Measurements from ENCODE around the gene IMMP2L. TPM values are rescaled to one million over a fixed set of nuclear protein-coding genes. Genes with fewer than 3 reads are reported as not detected.

Gene IMMP2L
- total and polyA plus RNA-seq, 2 of the 13 experiments (the other 11 are each of a cell fraction or from before 2014, with no cell fraction given), result 7.8 to 16.9 TPM

GRCh38 chr7:111029574-111030251 lies 532.6 kb downstream of the IMMP2L start:
- TF ChIP-seq ZNF773 (CRISPR knock-in tag; IDR thresholded peaks at IDR 0.05; ENCODE audit: borderline replicate concordance), result no peak
- TF ChIP-seq NFAT5 (CRISPR knock-in tag; IDR thresholded peaks at IDR 0.05), result no peak
- TF ChIP-seq MAFG (CRISPR knock-in tag; IDR thresholded peaks at IDR 0.05), result no peak
- 0 out of 2 replicates have a peak, but pooled peaks have one; percentile 39 for TF ChIP-seq YEATS4 (CRISPR knock-in tag; IDR thresholded peaks at IDR 0.05; ENCODE audit: borderline replicate concordance)
- peak; percentile 68; the same call in 1 of the 2 replicates for TF ChIP-seq ZNF800 (CRISPR knock-in tag; IDR thresholded peaks at IDR 0.05)
- peak; percentile 2 for TF ChIP-seq ASH2L (IDR thresholded peaks at IDR 0.05; ENCODE audit: insufficient read length, low read depth, low read length)
- 0 out of 2 replicates have a peak, but pooled peaks have one; percentile 30 for TF ChIP-seq HOXA5 (CRISPR knock-in tag; IDR thresholded peaks at IDR 0.05)
- TF ChIP-seq SATB2 (CRISPR knock-in tag; IDR thresholded peaks at IDR 0.05), result no peak
- TF ChIP-seq RXRB (CRISPR knock-in tag; IDR thresholded peaks at IDR 0.05; ENCODE audit: borderline replicate concordance), result no peak
- TF ChIP-seq ZBTB7B (CRISPR knock-in tag; IDR thresholded peaks at IDR 0.05), result no peak
- TF ChIP-seq ZBTB1 (CRISPR knock-in tag; IDR thresholded peaks at IDR 0.05; ENCODE audit: borderline replicate concordance), result no peak
- TF ChIP-seq JARID2 (CRISPR knock-in tag; IDR thresholded peaks at IDR 0.05; ENCODE audit: insufficient replicate concordance), result no peak
- no peaks in the 10 kb centered on the region for H3K27me3 ChIP-seq (ENCODE audit: control insufficient read depth in 1 of 2, insufficient read depth in 2 of 2, low read length in 2 of 2)
- ChIA-PET CTCF (ENCODE audit: low intra/inter-chr PET ratio, low total read pairs) (no interaction called here), POLR2A (interaction anchor here (1.1 kb wide), 1 partner anchor 13 kb away, joined by 5 read pairs; no protein-coding TSS in a partner anchor)
- intact Hi-C loops (cut with micrococcal nuclease; ENCODE audit: unreplicated experiment), result loop anchor here (2.0 to 10.0 kb wide), 4 partner anchors 17 to 1367 kb away; no protein-coding TSS in a partner anchor
- ATAC-seq (no peak), FAIRE-seq (peak; percentile 61), DNase-seq (ENCODE audit: low spot score) (peak; percentile 20)
- no peaks in the 10 kb centered on the region for H3K36me3 ChIP-seq (replicated peaks in 1 of 2; ENCODE audit: control insufficient read depth in 1 of 2, insufficient read depth in 2 of 2, low read length in 2 of 2)
- H3K4me3 ChIP-seq (replicated peaks in 1 of 3; ENCODE audit: insufficient read depth in 1 of 3, low read depth in 2 of 3, low read length in 3 of 3), result no peak overlapping the region; a peak in 1 of 6 replicates
- 9% methylated on average over 1 of the region's 1 CpG for WGBS (ENCODE audit: low lambda C conversion rate)
- peak overlapping the region; percentile 67 for H3K27ac ChIP-seq (ENCODE audit: extremely low read length, insufficient read depth, low read length)
- in situ Hi-C loops (cut with HindIII; ENCODE audit: extremely low pct_ligation_motif_present, low pct_unique_long_range_greater_than_20kb), result no loop called here
- no peak overlapping the region for H2AFZ ChIP-seq (ENCODE audit: low read length)
- BruUV-seq (replicated peaks), result no TSS peak
- H3K4me2 ChIP-seq (ENCODE audit: low read depth, low read length), result peak overlapping the region; percentile 47
- H3K9me3 ChIP-seq (ENCODE audit: low read length), result no peaks in the 10 kb centered on the region
- H3K79me2 ChIP-seq (ENCODE audit: insufficient read depth, low read length), result no peaks in the 10 kb centered on the region
- H4K20me1 ChIP-seq (ENCODE audit: insufficient read depth, low read length), result no peaks in the 10 kb centered on the region
- H3K9ac ChIP-seq (ENCODE audit: insufficient read depth, low read depth, low read length), result peak overlapping the region; percentile 8; the same call in 1 of the 2 replicates
- peaks cover 62% of the 10 kb centered on the region for H3K4me1 ChIP-seq (ENCODE audit: insufficient read depth, low read length)

Measured in HepG2 (cell line).